ENCODE results near the gene SORL1. TPM values are rescaled to one million over a fixed set of nuclear protein-coding genes. Genes with fewer than 3 reads are reported as not detected.

The SORL1 gene
- total and polyA plus RNA-seq, 9 of the 15 experiments (the other 6 are each of a cell fraction or from before 2014, with no cell fraction given), result 0.01 to 0.66 TPM; not detected in 7

GRCh38 chr11:121570453-121570852, 118.3 kb downstream of the SORL1 start (continued):
- no peak for TF ChIP-seq CSDE1 (IDR thresholded peaks at IDR 0.05)
- no peak for TF ChIP-seq KLF6 (CRISPR knock-in tag; IDR thresholded peaks at IDR 0.05; ENCODE audit: borderline replicate concordance)
- no peak for TF ChIP-seq FOXM1 (IDR thresholded peaks at IDR 0.05; ENCODE audit: low read depth)
- no peak for TF ChIP-seq FOXM1 (CRISPR knock-in tag; IDR thresholded peaks at IDR 0.05; ENCODE audit: low read depth)
- no peak for TF ChIP-seq ZNF253 (CRISPR knock-in tag; conservative IDR thresholded peaks at IDR 0.05)
- TF ChIP-seq ZNF778 (CRISPR knock-in tag; IDR thresholded peaks at IDR 0.05), result no peak
- no peak for TF ChIP-seq TRIM28 (IDR thresholded peaks at IDR 0.05)
- no peak for TF ChIP-seq NFYB (IDR thresholded peaks at IDR 0.05; ENCODE audit: extremely low read depth, insufficient read length)
- TF ChIP-seq, protein P1, sequence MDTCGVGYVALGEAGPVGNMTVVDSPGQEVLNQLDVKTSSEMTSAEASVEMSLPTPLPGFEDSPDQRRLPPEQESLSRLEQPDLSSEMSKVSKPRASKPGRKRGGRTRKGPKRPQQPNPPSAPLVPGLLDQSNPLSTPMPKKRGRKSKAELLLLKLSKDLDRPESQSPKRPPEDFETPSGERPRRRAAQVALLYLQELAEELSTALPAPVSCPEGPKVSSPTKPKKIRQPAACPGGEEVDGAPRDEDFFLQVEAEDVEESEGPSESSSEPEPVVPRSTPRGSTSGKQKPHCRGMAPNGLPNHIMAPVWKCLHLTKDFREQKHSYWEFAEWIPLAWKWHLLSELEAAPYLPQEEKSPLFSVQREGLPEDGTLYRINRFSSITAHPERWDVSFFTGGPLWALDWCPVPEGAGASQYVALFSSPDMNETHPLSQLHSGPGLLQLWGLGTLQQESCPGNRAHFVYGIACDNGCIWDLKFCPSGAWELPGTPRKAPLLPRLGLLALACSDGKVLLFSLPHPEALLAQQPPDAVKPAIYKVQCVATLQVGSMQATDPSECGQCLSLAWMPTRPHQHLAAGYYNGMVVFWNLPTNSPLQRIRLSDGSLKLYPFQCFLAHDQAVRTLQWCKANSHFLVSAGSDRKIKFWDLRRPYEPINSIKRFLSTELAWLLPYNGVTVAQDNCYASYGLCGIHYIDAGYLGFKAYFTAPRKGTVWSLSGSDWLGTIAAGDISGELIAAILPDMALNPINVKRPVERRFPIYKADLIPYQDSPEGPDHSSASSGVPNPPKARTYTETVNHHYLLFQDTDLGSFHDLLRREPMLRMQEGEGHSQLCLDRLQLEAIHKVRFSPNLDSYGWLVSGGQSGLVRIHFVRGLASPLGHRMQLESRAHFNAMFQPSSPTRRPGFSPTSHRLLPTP (IDR thresholded peaks at IDR 0.05; ENCODE audit: borderline replicate concordance, extremely low read depth, insufficient read length), result no peak
- TF ChIP-seq ZNF3 (CRISPR knock-in tag; IDR thresholded peaks at IDR 0.05), result no peak
- TF ChIP-seq SAFB (IDR thresholded peaks at IDR 0.05; ENCODE audit: borderline replicate concordance, low read depth, low read length), result no peak
- no peak for TF ChIP-seq GTF2A2 (tag; IDR thresholded peaks at IDR 0.05)
- TF ChIP-seq, protein P2, sequence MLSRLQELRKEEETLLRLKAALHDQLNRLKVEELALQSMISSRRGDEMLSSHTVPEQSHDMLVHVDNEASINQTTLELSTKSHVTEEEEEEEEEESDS (CRISPR knock-in tag; IDR thresholded peaks at IDR 0.05), result no peak
- TF ChIP-seq, protein P3, sequence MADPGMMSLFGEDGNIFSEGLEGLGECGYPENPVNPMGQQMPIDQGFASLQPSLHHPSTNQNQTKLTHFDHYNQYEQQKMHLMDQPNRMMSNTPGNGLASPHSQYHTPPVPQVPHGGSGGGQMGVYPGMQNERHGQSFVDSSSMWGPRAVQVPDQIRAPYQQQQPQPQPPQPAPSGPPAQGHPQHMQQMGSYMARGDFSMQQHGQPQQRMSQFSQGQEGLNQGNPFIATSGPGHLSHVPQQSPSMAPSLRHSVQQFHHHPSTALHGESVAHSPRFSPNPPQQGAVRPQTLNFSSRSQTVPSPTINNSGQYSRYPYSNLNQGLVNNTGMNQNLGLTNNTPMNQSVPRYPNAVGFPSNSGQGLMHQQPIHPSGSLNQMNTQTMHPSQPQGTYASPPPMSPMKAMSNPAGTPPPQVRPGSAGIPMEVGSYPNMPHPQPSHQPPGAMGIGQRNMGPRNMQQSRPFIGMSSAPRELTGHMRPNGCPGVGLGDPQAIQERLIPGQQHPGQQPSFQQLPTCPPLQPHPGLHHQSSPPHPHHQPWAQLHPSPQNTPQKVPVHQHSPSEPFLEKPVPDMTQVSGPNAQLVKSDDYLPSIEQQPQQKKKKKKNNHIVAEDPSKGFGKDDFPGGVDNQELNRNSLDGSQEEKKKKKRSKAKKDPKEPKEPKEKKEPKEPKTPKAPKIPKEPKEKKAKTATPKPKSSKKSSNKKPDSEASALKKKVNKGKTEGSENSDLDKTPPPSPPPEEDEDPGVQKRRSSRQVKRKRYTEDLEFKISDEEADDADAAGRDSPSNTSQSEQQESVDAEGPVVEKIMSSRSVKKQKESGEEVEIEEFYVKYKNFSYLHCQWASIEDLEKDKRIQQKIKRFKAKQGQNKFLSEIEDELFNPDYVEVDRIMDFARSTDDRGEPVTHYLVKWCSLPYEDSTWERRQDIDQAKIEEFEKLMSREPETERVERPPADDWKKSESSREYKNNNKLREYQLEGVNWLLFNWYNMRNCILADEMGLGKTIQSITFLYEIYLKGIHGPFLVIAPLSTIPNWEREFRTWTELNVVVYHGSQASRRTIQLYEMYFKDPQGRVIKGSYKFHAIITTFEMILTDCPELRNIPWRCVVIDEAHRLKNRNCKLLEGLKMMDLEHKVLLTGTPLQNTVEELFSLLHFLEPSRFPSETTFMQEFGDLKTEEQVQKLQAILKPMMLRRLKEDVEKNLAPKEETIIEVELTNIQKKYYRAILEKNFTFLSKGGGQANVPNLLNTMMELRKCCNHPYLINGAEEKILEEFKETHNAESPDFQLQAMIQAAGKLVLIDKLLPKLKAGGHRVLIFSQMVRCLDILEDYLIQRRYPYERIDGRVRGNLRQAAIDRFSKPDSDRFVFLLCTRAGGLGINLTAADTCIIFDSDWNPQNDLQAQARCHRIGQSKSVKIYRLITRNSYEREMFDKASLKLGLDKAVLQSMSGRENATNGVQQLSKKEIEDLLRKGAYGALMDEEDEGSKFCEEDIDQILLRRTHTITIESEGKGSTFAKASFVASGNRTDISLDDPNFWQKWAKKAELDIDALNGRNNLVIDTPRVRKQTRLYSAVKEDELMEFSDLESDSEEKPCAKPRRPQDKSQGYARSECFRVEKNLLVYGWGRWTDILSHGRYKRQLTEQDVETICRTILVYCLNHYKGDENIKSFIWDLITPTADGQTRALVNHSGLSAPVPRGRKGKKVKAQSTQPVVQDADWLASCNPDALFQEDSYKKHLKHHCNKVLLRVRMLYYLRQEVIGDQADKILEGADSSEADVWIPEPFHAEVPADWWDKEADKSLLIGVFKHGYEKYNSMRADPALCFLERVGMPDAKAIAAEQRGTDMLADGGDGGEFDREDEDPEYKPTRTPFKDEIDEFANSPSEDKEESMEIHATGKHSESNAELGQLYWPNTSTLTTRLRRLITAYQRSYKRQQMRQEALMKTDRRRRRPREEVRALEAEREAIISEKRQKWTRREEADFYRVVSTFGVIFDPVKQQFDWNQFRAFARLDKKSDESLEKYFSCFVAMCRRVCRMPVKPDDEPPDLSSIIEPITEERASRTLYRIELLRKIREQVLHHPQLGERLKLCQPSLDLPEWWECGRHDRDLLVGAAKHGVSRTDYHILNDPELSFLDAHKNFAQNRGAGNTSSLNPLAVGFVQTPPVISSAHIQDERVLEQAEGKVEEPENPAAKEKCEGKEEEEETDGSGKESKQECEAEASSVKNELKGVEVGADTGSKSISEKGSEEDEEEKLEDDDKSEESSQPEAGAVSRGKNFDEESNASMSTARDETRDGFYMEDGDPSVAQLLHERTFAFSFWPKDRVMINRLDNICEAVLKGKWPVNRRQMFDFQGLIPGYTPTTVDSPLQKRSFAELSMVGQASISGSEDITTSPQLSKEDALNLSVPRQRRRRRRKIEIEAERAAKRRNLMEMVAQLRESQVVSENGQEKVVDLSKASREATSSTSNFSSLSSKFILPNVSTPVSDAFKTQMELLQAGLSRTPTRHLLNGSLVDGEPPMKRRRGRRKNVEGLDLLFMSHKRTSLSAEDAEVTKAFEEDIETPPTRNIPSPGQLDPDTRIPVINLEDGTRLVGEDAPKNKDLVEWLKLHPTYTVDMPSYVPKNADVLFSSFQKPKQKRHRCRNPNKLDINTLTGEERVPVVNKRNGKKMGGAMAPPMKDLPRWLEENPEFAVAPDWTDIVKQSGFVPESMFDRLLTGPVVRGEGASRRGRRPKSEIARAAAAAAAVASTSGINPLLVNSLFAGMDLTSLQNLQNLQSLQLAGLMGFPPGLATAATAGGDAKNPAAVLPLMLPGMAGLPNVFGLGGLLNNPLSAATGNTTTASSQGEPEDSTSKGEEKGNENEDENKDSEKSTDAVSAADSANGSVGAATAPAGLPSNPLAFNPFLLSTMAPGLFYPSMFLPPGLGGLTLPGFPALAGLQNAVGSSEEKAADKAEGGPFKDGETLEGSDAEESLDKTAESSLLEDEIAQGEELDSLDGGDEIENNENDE (IDR thresholded peaks at IDR 0.05; ENCODE audit: low read depth, low read length), result no peak
